Suppressor macrophage treated with lipopolysaccharide for 1 hour (primary cell): ENCODE measurements around the gene C19orf81.
A peak's percentile ranks its signal among the peaks of the same experiment; 100 is the strongest.
"Not testable (repeated sequence)": the region's sequence is repeated elsewhere in the genome, so short reads cannot be mapped to it uniquely, and the experiment has no call there.

Experiments
- DNase-seq, 3 donors: peaks; one replicate each; pipeline ENCODE4 v3.0.0-alpha.2; 2020 to 2022

Gene C19orf81

DNA sequence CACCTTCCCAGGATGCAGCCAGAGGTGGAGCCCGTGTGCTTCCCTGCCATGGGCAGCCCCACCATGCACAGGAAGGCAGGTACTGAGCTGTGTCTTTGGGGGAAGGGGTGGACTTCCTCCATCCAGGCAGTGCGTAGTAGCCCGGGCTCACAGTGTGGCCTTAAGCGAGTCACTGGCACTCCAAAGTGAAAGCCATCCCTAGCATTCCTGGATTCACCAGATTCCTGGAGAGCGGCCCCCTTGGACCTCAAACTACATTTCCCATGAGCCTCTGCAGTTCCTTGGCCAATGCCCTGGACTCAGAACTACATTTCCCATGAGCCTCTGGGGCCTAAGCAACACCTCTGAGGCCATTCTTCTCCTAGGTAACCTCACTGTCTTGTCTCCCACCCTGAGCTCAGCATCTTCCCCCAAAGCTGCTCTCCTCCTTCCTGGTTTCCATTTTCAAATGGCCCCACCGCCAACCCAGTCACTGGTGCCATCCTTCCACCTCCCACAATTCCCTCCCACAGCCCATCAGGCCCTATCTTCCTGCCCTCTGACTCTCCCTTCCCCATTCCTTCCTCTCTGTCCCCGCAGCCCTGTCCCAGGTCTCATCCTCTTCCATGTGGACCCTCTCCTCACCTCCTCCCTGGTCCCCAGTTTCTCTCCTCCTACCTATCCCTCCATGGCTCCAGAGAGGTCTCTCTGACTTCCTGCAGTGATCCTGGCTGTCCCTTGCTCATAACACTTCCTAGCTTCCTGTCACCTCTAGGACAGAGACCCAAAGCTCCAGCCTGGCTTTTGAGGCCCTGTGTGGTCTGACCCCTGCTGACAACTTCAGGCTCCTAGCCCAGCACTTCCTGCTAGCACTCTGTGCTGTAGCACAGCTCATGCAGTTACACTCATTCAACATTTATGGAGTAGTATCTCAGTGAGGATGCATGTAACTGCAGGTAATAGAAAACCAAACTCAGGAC, at the start of gene C19orf81:
Gene C19orf81, plus strand, starts transcription at position 13 of the 959 bp plus-strand sequence. Its CDS starts 0 bp downstream, at position 13.
- DNase-seq = no peak

DNA sequence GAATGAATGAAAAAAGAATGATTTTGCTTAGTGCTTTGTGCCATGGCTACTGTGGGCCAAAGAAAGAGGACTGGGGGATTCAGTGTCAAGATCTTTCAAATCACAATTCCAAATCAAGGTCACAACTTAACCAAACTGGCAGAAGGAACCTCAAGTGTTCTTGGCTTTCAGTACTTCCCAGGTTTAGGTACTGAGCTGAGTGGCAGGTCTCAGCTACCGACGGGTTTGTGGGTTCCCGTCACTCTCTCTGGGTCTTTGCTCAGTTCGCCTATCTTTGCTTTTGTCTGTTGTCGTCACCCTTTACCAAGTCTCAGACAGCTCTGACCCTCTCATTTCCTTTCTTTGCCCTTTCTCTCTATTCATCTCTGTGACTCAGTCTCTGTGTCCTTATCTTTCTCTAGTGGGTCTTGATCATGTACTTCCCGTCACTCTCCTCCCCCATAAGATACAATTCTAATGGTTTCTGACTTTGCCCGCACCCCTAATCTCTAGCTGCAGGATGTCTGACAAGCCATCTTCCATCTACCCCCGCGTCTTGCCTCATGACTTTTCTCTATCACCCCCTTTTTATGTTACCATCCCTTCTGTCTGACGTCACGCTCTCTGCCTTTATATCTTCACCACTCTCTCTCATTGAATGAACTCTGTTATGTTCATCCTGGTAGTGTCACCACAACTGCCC, 47.7 kb upstream of the C19orf81 start:
- peak in 1 of 3 donors; percentile 11 for DNase-seq

DNA sequence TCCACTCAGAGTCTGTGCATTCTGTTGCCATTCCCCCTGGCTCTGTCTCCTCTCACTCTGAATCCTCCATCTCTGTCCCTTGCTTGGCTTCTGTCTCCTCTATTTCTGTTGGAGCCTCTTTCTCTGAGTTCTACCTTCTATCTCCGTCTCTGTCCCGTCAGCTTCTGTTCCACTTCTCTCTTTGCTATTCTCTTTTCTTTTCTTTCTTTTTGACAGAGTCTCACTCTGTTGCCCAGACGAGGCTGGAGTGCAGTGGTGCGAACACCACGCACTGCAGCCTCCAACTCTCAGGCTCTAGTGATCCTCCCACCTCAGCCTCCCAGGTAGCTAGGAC, 47.2 kb upstream of the C19orf81 start:
- peak in 1 of 3 donors; percentile 5 for DNase-seq

DNA sequence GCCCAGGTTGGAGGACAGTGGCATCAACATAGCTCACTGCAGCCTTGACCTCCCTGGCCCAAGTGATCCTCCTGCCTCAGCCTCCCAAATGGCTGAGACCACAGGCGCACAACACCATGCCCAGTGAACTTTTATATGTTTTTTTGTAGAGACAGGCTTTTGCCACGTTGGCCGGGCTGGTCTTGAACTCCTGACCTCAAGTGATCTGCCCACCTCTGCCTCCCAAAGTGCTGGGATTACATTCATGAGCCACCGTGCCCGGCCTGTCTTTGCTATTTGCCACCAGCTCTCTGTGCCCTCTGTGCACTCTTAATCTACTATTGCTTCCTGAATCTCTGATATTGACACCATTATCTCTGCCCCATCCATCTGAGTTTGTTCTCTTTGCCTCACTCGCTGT, 46.7 kb upstream of the C19orf81 start:
- no peak for DNase-seq

DNA sequence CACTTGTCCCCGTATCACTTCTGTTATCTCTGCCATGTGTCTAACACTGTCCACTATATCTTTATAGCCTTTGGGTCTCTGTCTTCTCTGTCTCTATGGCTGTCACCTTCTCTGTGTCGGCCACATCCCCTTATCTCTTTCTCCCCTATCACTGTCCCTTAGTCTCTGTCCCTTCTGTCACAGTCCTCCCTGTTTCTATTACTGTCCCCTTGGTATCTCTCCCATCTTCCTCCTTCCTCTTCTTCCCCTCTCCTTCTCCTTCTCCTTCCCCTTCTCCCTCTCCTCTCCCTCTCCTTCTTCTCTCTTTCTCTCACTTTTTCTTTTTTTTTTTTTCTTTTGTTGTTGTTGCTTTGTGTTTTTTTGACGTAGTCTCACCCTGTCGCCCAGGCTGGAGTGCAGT, 46.3 kb upstream of the C19orf81 start:
- no peak for DNase-seq

DNA sequence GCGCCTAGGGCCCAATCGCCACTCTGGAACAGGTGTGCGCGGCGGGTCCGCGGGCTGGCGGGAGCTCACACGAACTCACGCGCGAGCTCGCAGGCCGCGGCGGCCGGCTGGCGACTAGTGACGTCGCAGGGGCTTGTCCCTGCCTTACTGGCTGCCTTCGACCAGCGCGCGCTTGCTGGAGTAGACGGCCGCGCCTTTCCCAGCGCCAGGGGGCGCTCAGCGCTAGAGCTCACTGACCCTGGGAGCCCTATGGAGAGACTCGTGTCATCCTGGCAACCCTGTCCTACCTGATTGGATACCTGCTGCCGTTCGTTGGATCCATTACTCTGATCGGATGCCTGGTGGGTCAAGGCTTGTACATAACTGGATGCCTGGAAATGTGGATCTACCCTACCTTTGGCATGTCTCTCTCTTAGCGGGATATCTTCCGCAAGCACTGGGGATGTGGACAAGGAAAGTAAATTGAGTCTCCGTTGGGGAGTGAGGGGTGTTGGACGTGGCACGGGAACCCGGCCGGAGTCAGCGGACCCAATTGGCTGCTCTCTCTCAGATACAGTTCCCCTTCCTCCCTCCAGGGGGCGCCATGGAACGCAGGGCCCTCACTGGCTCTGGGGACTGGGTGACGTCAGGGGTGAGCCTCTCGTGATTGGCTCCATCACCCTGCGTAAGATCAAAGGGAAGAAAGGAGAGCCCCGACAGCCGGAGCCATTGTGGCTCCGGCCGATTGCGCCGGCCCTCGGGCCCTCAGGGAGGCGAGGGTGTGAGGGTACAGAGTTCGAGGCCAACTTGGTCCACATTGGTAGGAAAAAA, 44.8 kb upstream of the C19orf81 start:
- peak in 1 of 3 donors; percentile 14 for DNase-seq

DNA sequence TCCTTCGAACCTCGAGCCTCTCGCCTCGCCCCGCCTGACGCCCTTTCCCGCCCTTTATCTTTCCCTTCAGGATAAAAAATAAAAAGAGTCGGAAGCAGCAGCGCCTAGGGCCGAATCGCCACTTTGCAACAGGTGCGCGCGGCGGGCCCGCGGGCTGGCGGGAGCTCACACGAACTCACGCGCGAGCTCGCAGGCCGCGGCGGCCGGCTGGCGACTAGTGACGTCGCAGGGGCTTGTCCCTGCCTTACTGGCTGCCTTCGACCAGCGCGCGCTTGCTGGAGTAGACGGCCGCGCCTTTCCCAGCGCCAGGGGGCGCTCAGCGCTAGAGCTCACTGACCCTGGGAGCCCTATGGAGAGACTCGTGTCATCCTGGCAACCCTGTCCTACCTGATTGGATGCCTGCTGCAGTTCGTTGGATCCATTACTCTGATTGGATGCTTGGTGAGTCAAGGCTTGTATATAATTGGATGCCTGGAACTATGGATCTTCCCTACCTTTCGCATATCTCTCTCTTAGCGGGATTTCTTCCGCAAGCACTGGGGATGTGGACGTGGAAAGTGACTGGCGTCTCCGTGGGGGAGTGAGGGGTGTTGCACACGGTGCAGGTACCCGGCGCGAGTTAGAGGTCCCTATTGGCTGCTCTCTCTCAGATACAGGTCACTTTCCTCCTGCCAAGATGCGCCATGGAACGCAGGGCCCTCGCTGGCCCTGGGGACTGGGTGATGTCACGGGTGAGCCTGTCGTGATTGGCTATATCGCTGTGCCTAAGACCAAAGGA, 43.0 kb upstream of the C19orf81 start:
- DNase-seq = peak in 1 of 3 donors; percentile 8

DNA sequence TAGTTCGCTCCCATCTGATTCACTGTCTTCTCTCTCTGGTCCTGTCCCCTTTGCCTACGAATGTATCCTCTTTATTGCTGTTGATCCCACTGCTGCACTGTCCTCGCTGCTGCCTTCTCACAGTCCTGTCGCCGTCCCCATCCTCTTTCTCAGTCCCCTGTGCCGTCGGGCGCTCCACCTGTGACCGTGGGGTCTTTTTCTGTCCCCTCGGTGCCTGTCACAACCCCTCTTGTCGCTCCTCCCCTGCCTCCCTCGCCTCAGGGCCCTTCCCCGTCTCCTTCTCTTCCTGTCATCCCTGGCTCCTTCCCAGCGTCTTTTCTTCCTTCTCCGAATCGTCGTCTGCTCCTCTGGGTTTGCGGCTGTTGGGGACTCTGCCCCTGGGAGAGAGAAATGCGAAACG, 41.9 kb upstream of the C19orf81 start:
- peak in 1 of 3 donors; percentile 10 for DNase-seq

DNA sequence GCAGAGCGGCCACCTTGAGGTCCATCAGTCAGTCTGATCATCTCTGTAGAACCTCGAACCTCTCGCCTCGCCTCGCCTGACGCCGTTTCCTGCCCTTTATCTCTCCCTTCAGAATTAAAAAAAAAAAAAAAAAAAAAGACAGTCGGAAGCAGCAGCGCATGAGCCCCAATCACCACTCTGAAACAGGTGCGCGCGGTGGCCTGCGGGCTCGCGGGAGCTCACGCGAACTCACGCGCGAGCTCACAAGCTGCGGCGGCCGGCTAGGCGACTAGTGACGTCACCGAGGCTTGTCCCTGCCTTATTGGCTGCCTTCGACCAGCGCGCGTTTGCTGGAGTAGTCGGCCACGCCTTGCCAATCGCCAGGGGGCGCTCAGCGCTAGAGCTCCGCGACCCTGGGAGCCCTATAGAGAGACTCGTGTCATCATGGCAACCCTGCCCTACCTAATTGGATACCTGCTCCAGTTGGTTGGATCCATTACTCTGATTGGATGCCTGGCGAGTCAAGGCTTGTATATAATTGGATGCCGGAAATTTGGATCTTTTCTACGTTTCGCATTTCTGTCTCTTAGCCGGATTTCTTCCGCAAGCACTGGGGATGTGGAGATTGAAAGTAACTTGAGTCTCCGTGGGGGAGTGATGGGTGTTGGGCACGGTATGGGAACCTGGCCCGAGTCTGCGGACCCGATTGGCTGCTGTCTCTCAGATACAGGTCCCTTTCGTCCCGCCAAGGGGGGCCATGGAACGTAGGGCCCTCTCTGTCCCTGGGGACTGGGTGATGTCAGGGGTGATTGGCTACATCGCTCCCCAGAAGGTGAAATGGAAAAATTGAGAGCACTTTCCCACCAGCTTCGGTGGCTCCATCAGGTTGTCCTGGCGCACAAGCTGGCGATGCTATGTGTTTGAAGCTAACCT, 41.1 kb upstream of the C19orf81 start:
- DNase-seq = peak; percentile 77 to 86 (median 83)

DNA sequence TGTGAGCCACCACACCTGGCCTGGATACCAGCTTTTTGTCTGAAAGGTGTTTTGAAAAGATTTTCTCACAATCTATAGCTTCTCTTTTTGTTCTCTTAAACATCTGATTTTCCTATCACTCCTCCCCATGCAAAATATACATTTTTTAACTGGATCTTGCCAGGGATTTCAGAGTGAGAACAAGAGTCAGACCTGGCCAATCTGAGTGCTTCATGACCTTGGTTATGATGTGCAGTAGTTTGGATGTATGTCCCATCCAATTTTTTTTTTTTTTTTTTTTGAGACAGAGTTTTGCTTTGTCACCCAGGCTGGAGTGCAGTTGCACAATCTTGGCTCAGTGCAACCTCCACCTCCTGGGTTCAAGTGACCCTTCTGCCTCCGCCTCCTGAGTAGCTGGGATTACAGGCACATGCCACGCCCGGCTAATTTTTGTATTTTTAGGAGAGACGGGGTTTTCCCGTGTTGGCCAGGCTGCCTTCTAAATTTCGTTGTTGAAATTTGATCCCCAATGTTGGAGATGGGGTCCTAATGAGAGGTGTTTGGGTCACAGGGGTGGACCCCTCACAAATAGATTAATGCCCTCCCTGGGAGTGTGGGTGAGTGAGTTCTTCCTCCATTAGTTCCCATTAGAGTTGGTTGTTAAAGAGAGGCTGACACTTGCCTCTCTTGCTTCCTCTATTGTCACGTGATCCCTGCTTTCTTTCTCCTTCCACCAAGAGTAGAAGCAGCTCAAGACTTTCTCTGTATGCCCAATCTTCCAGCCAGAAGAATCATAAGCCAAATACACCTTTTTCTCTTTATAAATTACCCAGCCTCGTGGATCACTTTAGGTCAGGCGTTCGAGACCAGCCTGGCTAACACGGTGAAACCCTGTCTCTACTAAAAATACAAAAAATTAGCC, 36.5 kb upstream of the C19orf81 start:
- DNase-seq = peak in 2 of 3 donors; percentile 3 to 16

DNA sequence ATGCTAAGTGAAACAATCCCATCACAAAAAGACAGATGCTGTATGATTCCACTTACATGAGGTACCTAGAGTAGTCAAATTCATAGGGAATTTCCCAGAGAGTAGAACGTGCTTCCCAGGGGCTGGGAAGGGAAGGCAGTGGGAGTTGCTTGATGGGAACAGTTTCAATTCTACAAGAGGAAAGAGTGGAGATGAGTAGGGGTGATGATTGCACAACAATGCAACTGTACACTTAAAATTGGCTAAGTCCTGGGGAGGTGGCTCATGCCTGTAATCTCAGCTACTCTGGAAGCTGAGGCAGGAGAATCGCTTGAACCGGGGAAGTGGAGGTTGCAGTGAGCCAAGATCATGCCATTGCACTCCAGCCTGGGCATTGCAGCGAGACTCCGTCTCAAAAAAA, 30.9 kb upstream of the C19orf81 start:
- DNase-seq = not testable (repeated sequence)

DNA sequence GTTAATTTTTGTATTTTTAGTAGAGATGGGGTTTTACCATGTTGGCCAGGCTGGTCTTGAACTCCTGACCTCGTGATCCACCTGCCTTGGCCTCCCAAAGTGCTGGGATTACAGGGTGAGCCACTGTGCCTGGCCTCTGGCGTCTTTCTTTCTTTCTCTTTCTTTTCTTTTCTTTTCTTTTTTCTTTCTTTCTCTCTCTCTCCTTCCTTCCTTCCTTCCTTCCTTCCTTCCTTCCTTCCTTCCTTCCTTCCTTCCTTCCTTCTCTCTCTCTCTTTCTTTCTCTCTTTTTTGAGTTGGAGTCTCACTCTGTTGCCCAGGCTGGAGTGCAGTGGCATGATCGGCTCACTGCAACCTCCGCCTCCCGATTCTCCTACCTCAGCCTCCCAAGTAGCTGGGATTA, 30.1 kb upstream of the C19orf81 start:
- not testable (repeated sequence) for DNase-seq

DNA sequence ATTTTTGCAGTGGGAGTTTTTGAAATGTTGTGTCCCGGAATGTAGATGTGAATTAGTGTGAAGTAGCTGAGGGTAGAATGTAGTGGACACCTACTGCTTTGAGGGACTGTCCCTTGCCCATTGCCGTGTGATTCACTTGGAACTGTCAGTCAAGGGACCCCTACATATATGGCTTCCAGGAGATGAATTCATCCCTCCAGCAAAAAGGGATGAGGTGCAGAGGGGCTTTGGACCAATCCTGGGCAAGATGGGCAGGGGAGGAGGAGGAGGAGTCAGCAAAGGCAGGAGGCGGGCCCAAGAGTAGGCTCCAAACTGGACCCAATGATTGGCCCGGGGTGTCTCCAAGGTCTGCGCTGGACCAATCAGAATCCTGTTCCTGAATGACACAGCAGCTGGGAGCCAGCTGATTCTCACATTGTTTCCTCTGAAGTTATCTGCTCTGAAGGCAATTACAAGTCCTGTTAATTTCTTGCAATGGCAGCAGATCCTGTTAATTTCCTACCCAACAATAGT, 28.8 kb upstream of the C19orf81 start:
- not testable (repeated sequence) for DNase-seq

DNA sequence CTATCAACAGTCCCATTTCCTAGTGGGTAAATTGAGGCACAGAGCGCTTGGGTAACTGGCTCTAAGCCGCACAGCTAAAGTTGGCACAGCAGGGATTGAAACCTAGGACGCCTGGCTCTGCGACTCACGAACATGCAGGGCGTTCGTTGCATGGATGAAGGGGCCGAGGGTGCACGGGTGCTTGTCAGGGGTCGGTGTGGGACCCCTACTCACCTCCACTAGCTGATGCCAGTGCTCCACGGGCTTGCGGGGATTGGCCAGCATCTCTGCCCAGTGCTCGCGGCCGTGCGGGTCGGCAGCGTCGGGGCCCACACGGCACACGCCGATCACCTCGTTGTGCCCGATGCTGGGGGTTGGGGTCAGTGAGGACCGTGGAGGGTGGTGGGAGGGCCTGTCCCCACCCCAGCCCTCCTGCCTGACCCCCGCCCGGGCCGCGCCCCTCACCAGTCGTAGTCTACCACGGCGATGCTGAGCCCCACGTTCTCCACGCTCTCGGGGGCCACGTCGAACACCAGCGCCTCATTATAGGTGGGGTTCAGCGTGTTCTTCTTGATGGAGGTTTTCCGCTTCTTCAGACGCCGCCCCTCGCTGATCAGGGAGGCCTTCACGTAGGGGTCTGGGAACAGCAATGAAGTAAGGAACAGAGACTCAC, 24.2 kb upstream of the C19orf81 start:
- peak in 1 of 3 donors; percentile 8 for DNase-seq

DNA sequence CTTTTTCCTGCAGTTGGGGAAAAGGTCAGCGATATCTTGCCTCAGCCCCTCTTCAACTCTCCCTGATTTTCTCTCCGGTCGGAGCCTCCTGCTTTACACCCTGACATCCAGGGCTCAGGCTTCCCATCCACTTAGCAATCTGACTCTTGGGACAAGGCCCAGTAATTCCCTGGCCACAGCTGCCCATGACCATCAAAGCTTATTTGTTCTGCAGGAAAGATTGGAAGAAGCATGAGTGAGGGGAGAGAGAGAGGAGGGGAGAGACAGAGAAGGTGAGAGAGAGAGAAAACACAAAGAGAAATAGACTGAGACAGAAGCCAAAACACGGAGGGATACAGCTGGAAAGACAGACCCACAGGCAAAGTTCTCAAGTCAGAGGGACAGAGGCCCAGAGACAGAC, 23.2 kb upstream of the C19orf81 start:
- peak in 1 of 3 donors; percentile 15 for DNase-seq

DNA sequence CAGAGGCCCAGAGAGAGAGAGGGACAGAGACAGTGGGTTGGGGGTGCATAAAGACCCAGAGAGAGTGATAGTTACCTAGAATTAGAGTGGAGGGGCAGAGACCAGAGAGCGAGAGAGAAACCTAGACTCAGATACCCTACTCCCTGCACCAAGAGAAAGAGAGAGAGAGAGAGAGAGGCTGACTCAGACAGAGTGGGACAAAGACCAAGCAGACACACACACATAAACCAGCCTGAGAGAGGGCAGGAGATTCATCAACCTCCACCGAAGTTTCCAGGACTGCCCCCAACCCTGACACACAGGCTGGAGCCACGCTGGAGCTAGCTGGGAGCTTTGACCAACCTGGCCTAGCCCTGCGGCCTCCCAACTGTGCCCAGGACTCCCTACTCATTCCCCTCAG, 22.4 kb upstream of the C19orf81 start:
- DNase-seq = peak in 1 of 3 donors; percentile 10

DNA sequence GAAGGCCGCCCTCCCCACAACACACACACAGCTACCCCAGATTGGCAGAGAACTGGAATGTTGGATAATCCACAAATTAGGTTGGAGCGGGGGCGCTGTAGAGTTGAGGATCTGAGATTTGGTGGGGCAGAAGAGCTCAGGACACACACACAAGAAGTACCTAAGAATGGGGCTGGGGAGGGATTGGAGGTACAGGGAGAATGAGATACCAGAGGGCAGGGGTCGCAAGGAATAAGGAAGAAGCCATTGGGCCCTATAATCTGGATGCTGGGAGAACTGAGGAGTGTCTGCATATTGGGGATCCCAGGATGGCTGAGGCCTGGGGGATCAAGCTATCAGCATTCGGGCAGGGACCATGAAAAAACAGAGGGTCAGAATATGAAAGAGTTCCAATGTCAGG, 21.1 kb upstream of the C19orf81 start:
- DNase-seq = peak in 1 of 3 donors; percentile 14

DNA sequence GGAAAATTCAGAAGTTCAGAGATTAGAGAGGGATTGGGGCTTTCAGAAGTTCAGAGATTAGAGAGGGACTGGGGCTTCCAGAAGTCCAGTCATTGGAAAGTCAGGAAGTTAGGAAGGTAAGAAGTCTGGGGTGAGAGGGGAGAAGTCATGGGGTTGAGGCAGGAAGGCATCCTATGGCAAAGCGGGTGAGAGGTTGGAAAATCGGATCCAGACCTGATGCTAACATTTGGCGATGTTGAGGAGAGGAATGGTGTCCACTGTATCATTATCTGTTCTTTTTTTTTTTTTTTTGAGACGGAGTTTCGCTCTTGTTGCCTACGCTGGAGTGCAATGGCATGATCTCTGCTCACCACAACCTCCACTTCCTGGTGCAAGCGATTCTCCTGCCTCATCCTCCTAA, 20.7 kb upstream of the C19orf81 start:
- DNase-seq = no peak

DNA sequence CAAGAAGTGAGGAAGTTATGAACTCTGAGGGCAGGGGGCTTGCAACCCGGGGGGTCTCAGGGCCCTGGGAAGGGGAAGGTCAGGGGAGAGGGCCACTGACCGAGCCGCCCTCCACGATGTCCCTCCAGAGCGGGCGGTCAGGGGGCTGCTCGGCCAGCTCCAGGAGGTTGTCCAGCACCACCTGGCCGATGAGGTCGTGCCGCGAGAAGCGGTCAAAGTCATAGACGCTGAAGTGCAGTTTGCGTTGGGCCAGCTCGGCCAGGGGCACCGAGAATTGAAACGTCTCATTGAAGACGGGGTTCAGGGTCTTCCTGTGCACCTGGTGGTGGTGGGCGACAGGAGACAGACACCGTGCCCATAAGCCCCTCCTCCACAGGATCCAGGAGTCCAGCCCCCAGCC, 20.1 kb upstream of the C19orf81 start:
- DNase-seq = peak in 1 of 3 donors; percentile 6
